Hepatic stellate cell (primary cell): ENCODE results near the gene ALG3.
A peak's percentile ranks its signal among the peaks of the same experiment; 100 is the strongest.

ENCODE experiments used
- DNase-seq: peaks from one replicate; pipeline ENCODE4 v3.0.0; 2011; ENCODE audit warnings: low spot score

ALG3 gene

GRCh38 chr3:184259878-184260723 is 11.3 kb upstream of the ALG3 start:
- peak; percentile 70 for DNase-seq

- DNase-seq, result no peak
Measured at GRCh38 chr3:184259396-184259877, 10.7 kb upstream of the ALG3 start.

- DNase-seq, result no peak
Measured at GRCh38 chr3:184258926-184259325, 10.2 kb upstream of the ALG3 start.

GRCh38 chr3:184257083-184257915 is 8.5 kb upstream of the ALG3 start:
- DNase-seq, result no peak

- DNase-seq, result no peak
Measured at GRCh38 chr3:184255291-184256039, 6.7 kb upstream of the ALG3 start.

- peak; percentile 90 for DNase-seq
Measured at GRCh38 chr3:184250167-184250828, 1.5 kb upstream of the ALG3 start.

GRCh38 chr3:184249412-184250166 is 827 bp upstream of the ALG3 start, which contains the start of gene EEF1AKMT4:
Gene EEF1AKMT4 (plus strand): TSS chr3:184249672. CDS start chr3:184249695, 23 bp downstream.
- DNase-seq, result peak; percentile 97

- DNase-seq, result no peak
Measured at GRCh38 chr3:184242297-184242685, 6.5 kb downstream of the ALG3 start.

- no peak for DNase-seq
Measured at GRCh38 chr3:184241447-184242296, 7.1 kb downstream of the ALG3 start.

GRCh38 chr3:184241141-184241446 is 7.7 kb downstream of the ALG3 start:
- no peak for DNase-seq

GRCh38 chr3:184240384-184241140 is 8.2 kb downstream of the ALG3 start:
- no peak for DNase-seq

- no peak for DNase-seq
Measured at GRCh38 chr3:184239708-184240107, 9.1 kb downstream of the ALG3 start.

- no peak for DNase-seq
Measured at GRCh38 chr3:184239221-184239620, 9.5 kb downstream of the ALG3 start.

- DNase-seq, result no peak
Measured at GRCh38 chr3:184238246-184238818, 10.4 kb downstream of the ALG3 start.

- DNase-seq, result no peak
Measured at GRCh38 chr3:184237807-184238206, 11.0 kb downstream of the ALG3 start.

- DNase-seq, result no peak
Measured at GRCh38 chr3:184237211-184237610, 11.6 kb downstream of the ALG3 start.

GRCh38 chr3:184236636-184237035 is 12.1 kb downstream of the ALG3 start:
- no peak for DNase-seq

GRCh38 chr3:184236033-184236410 is 12.7 kb downstream of the ALG3 start:
- DNase-seq, result no peak
